Transverse colon (tissue), 4 donors: Measurements from ENCODE around the gene DQX1. TPM values are rescaled to one million over a fixed set of nuclear protein-coding genes. Genes with fewer than 3 reads are reported as not detected.

Experiments
- DNase-seq: peaks from one replicate; pipeline ENCODE4 v3.0.0-alpha.2; 2019
- H3K27ac ChIP-seq, 4 donors: fragments of 200-600 bp; sonication (generic); 2 replicates each; pipeline ENCODE4 v1.5.1; 2016 to 2018; ENCODE audit warnings: inconsistent platforms in 4 of 4
- H3K27me3 ChIP-seq: fragments of 200-600 bp; sonication (generic); 2 replicates; pipeline ENCODE4 v1.5.1; 2017; ENCODE audit warnings: inconsistent platforms
- H3K36me3 ChIP-seq, 4 donors: fragments of 200-600 bp; sonication (generic); 2 replicates each; pipeline ENCODE4 v1.5.1; 2017 to 2019; ENCODE audit warnings: inconsistent platforms in 4 of 4
- H3K4me1 ChIP-seq, 4 donors: fragments of 200-600 bp; sonication (generic); 2 replicates each; pipeline ENCODE4 v1.5.1; 2017 to 2020; ENCODE audit warnings: inconsistent platforms in 4 of 4
- H3K4me3 ChIP-seq, 4 donors: fragments of 200-600 bp; sonication (generic); 1 replicate in 1 of 4; 2 replicates in 3 of 4; pipeline versions ENCODE4 v1.5.1 to v1.6.1; 2017 to 2019; ENCODE audit warnings: inconsistent platforms in 4 of 4
- H3K9me3 ChIP-seq, 2 donors: fragments of 200-600 bp; sonication (generic); 2 replicates each; pipeline ENCODE4 v1.5.1; 2017 to 2019; ENCODE audit warnings: inconsistent platforms in 2 of 2
- EP300 ChIP-seq: sonication (generic); formaldehyde crosslinking; IDR thresholded peaks from one replicate; pipeline ENCODE4 v1.6.1; 2017; ENCODE audit warnings: antibody characterized with exemption, low read depth
- POLR2A ChIP-seq: fragments of 450-650 bp; IDR thresholded peaks from one replicate; pipeline ENCODE4 v1.6.1; 2016; ENCODE audit warnings: antibody characterized with exemption, mild to moderate bottlenecking, moderate library complexity
- POLR2AphosphoS5 ChIP-seq, 3 donors: sonication (generic); formaldehyde crosslinking; IDR thresholded peaks; one replicate each; pipeline ENCODE4 v1.6.1; 2016; ENCODE audit warnings: antibody characterized with exemption in 3 of 3
- WGBS, 2 donors: methylation state at CpG; one replicate each; pipeline ENCODE4 v1.1.5; 2018; ENCODE audit warnings: low coverage in 1 of 2; 5-methylcytosine and 5-hydroxymethylcytosine counted together
- in situ Hi-C, 4 donors: fragments of 200-750 bp; cut with MboI; loops; one replicate each; pipeline versions ENCODE4 v1.15.0 to v1.15.1; 2017; ENCODE audit warnings: low sequenced_read_pairs in 3 of 4, low pct_ligation_motif_present in 1 of 4, low pct_unique_long_range_greater_than_20kb in 1 of 4
- intact Hi-C: fragments of 100-400 bp; cut with DNase I; formaldehyde crosslinking; loops from one replicate; pipeline ENCODE4 v1.15.1; 2023; ENCODE audit warnings: low total_unique reads
- total RNA-seq, 4 donors: library from RNA; depleted of rRNA; stranded (reverse); fragments of >200 nt; gene quantifications; one replicate each; pipeline ENCODE4 v1.1.0, GENCODE V29; 2016
- TF ChIP-seq, protein P1 (sequence below), 5 experiments: fragments of 200-600 bp in 3 of 5; fragments of 450-650 bp in 2 of 5; sonication (generic) in 3 of 5; IDR thresholded peaks; 1 replicate in 2 of 5; 2 replicates in 3 of 5; pipeline ENCODE4 v1.5.1; 2016 to 2017; ENCODE audit warnings: antibody characterized with exemption in 5 of 5, inconsistent platforms in 3 of 5, mild to moderate bottlenecking in 2 of 5, moderate library complexity in 1 of 5

DQX1 gene
- total RNA-seq, 4 donors from 2014 or later = 32.4 to 194 (median 53.1) TPM

DNA sequence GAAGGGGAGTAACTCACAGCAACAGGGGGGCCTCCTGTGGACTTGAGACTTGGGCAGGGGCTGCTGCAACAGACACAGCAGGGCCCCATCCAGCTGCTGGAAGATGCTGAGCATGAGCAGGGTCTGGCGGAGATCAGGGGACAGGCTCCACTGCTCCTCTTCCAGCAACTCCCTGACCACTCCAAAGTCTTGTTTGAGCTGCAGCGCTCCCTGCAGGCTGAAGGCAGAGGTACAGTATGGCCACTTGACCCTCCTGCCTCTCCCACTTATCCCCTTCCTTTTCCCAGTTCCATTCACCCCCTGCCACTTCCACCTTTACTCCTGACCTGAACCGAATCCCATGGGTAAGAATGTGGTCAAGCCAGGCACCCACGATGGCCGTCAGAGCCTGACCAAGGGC lies 51.1 kb downstream of the DQX1 start:
- no peak overlapping the region for H3K27ac ChIP-seq
- no peaks in the 10 kb centered on the region for H3K9me3 ChIP-seq
- in situ Hi-C loops (loop anchor here in 2 of 4 donors (25.0 kb wide), 1 partner anchor 112 kb away; no protein-coding TSS in a partner anchor), intact Hi-C loops (no loop called here)
- 67 to 93% methylated on average over 2 to 5 of the region's 5 CpGs for WGBS, 2 donors
- peaks cover 0 to 11% (median 0%) of the 10 kb centered on the region in 4 donors for H3K36me3 ChIP-seq
- peaks cover 12 to 23% (median 15%) of the 10 kb centered on the region in 4 donors for H3K4me1 ChIP-seq
- DNase-seq = no peak
- H3K27me3 ChIP-seq = no peaks in the 10 kb centered on the region
- TF ChIP-seq POLR2AphosphoS5 (IDR thresholded peaks at IDR 0.05) = no peak
- no peak for TF ChIP-seq POLR2A
- TF ChIP-seq, protein P1, sequence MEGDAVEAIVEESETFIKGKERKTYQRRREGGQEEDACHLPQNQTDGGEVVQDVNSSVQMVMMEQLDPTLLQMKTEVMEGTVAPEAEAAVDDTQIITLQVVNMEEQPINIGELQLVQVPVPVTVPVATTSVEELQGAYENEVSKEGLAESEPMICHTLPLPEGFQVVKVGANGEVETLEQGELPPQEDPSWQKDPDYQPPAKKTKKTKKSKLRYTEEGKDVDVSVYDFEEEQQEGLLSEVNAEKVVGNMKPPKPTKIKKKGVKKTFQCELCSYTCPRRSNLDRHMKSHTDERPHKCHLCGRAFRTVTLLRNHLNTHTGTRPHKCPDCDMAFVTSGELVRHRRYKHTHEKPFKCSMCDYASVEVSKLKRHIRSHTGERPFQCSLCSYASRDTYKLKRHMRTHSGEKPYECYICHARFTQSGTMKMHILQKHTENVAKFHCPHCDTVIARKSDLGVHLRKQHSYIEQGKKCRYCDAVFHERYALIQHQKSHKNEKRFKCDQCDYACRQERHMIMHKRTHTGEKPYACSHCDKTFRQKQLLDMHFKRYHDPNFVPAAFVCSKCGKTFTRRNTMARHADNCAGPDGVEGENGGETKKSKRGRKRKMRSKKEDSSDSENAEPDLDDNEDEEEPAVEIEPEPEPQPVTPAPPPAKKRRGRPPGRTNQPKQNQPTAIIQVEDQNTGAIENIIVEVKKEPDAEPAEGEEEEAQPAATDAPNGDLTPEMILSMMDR (IDR thresholded peaks at IDR 0.05) = peak in 1 of 5 experiments; percentile 3
- no peak for TF ChIP-seq EP300
- no peak overlapping the region for H3K4me3 ChIP-seq

DNA sequence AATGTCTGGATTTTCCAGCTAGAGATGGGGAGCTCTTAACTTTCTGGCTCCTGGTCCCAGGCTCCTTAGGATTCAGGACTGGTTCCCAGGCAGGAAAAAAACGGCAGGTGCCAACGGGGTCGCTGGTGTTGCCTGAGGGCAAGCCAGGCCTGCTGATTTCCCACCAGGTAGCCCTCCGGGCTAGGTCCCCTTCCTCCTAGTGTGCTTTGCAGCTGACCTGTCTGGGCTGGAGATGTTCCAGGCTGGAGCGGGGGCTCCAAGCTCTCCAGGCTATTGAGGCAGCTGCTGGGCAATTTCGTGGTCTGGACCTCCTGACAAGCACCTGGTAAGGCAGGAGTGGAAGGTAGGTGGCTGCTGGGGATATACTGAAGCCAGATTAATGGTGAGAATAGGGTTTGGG lies 51.5 kb downstream of the DQX1 start:
- Histone ChIP-seq H3K4me3 (no peak overlapping the region), H3K27ac (no peak overlapping the region), H3K9me3 (no peaks in the 10 kb centered on the region), H3K36me3 (peaks cover 0 to 11% (median 0%) of the 10 kb centered on the region in 4 donors), H3K27me3 (no peaks in the 10 kb centered on the region), H3K4me1 (peaks cover 12 to 23% (median 15%) of the 10 kb centered on the region in 4 donors)
- DNase-seq = no peak
- 88% methylated on average over 6 of the region's 6 CpGs; no CpG with 5 or more reads in 1 of the 2 donors for whole genome bisulfite sequencing, 2 donors
- intact Hi-C loops (no loop called here), in situ Hi-C loops (no loop called here)
- no peak for TF ChIP-seq POLR2AphosphoS5 (IDR thresholded peaks at IDR 0.05)

DNA sequence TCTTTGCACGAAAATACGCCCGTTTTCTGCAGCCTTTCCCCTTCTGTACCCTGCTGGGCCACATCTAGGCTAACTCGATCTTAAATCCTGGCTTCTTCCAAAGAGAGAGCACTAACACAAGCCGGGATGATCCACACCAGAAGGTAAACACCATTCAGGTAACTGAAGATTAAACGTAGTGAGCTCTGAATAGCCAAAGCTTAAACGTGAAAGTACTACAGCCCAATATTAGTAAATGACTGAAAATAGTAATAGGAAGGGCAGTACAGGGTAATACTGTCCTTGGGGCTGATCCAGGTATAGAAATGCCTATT lies 53.1 kb downstream of the DQX1 start:
- intact Hi-C loops (loop anchor here (1.0 kb wide), 1 partner anchor 16 kb away; no protein-coding TSS in a partner anchor), in situ Hi-C loops (no loop called here)
- no peak for DNase-seq
- H3K9me3 ChIP-seq = no peaks in the 10 kb centered on the region
- H3K4me3 ChIP-seq = peak overlapping the region; percentile 39 to 87 (median 60)
- WGBS, 2 donors = 5 to 6% methylated on average over 4 to 7 of the region's 7 CpGs
- TF ChIP-seq EP300 (no peak), POLR2AphosphoS5 (IDR thresholded peaks at IDR 0.05) (no peak), POLR2A (no peak)
- TF ChIP-seq, protein P1 (IDR thresholded peaks at IDR 0.05) = no peak
- peaks cover 12 to 23% (median 15%) of the 10 kb centered on the region in 4 donors for H3K4me1 ChIP-seq
- peaks cover 0 to 11% (median 0%) of the 10 kb centered on the region in 4 donors for H3K36me3 ChIP-seq
- peak overlapping the region; percentile 89 to 99 (median 91) for H3K27ac ChIP-seq
- H3K27me3 ChIP-seq = no peaks in the 10 kb centered on the region

DNA sequence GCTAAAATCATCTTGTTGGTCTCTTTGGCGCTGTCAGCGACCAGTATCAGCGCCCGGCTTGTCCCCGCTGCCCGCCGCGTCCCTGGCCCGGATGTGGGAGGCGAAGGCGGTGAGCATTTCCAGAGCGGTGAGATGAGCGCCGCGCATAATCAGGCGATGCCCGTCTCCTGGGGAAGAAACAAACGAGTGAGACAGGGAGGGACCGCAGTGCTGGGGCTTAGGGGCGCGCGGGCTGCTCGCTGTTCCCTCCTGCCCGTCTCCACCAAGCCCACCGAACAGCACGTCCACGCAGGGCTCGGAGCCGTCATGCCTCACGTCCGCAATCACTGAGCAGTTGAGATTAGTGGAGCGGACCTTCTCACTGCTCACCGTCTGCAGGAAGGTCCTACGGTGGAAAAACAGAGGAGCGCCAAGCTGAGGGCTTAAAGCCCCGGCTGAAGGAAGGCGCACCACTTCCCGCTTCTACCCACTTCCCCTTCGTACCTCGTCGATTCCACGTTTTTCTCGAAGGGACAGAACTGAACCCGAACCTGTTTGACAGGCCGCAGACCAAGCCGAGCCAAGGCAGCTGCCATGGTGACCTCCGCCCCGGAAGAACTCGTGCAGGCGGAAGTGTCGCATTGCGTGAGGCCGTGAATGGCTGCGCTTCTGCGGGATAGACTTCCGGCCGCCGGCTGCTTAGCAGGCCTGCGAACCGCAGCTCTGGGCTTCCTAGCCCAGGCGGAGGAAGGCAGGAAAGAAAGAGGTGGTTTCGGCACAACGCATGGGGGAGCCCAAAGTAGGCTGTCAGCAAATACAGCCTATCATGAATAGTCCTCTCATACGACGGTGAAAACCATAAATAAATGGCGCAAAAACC lies 53.7 kb downstream of the DQX1 start, which contains the start of gene MRPL53:
Gene MRPL53, minus strand, starts transcription at position 595 of the 859 bp plus-strand sequence. Its CDS starts 20 bp downstream, at position 575.
- Histone ChIP-seq H3K4me1 (peaks cover 12 to 23% (median 15%) of the 10 kb centered on the region in 4 donors), H3K27me3 (no peaks in the 10 kb centered on the region), H3K4me3 (peak within 1 kb of the TSS; percentile 39 to 87 (median 60)), H3K9me3 (no peaks in the 10 kb centered on the region), H3K27ac (peak within 1 kb of the TSS; percentile 89 to 99 (median 91)), H3K36me3 (peaks cover 0 to 11% (median 0%) of the 10 kb centered on the region in 4 donors)
- no peak for TF ChIP-seq EP300
- TF ChIP-seq POLR2AphosphoS5 (IDR thresholded peaks at IDR 0.05) = peak; percentile 70 to 99 (median 97)
- TF ChIP-seq, protein P1 (IDR thresholded peaks at IDR 0.05) = peak in 1 of 5 experiments; percentile 20
- TF ChIP-seq POLR2A = peak; percentile 91
- intact Hi-C loops (no loop called here), in situ Hi-C loops (no loop called here)
- 0% methylated on average over 66 of the region's 66 CpGs; no CpG with 5 or more reads in 1 of the 2 donors for WGBS, 2 donors
- peak; percentile 95 for DNase-seq
